Myometrial cell (primary cell): ENCODE results near the gene ENDOV. TPM values are rescaled to one million over a fixed set of nuclear protein-coding genes. Genes with fewer than 3 reads are reported as not detected.

Source experiments
- total RNA-seq: library from RNA; depleted of rRNA; stranded (reverse); fragments of >200 nt; gene quantifications from 2 replicates; pipeline ENCODE4 v1.2.3, GENCODE V29; 2015

Gene ENDOV
- 14.7 and 24.8 TPM in 2 replicates for total RNA-seq

DNA sequence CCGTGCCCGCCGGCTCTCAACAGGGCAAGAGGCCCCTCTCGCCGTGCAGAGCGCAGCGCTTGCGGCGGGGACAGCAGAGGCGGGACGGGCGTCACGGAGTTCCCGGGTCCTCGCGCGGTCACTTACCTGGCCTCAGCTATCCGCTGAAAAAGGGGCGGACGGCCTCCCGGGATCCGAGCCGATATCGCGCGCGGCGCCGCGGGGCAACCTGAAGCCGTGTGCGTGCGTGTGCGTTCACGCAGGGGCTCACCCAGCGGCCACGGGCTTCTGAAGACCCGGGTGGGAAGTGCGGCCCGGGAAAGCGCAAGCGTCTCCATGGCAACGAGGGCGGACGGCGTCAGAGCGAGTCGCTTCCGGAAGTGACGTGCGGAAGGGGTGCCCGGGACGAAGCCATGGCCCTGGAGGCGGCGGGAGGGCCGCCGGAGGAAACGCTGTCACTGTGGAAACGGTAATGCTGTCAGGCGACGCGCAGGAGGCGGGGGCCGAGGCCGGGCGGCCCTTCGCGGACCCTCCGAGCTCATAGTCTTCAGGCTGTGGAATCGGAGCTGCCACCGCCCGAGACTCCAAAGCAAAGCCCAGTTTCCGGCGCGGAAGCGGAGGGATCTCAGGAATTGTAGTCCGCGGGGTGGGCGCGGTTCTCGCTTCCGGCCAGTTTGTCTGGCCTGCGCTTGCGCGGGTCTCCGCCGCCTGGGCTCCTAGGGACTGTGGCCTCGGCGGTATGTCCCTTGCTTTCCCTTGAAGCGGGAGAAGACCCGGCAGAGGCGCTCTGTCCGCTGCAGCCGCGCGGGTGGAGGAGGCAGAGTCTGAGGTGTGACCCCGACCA lies at the start of gene ENDOV:
Gene ENDOV (plus strand): TSS at position 365 of the 823 bp plus-strand sequence. CDS start 28 bp downstream, at position 393.

DNA sequence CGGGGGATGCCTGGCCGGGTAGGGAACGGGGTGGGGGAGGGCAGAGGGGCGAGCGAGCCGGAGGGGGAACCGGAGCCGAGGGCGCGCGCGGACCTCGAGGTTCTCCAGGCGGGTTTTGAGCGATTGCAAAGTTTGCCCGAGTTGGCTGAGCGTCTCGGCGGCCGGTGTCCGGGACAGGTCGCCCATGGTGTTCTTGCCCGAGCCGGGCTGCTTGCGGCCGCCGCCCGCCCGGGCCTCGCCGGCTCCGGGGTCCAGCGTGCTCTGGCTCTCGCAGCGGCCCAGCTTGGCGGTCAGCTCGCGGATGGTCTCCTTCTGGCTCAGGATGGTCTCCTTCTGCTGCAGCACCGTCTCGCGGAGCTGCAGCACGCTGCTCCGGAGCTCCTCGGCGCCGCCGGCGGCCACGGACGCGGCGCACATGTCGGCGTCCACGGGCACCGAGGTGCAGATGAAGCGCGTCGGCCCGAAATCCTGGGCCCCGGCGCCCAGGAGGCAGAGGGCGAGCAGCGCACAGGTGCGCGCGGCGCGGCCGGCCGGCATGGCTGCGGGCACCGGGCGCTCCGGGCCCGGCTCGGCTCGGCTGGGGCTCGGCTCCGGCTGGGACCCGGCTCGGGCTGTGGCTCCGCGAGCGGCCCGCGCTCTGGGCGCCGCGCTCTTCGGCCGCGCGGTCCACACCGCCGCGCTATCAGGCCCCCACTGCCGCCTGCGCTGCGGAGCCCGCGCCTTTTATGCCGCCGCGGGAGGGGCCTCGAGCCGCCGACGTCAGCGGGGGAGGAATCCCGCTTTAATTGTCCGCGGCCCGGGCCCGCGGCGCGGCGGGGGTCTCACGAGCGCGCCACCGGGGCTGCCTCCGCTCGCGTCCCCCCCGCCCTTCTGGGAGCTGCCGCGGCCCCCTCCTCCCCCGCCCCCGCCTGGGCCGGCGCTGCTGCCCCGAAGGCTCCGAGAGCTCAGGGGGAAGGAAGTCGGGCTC lies 61.2 kb downstream of the ENDOV start, which contains the start of gene NPTX1:
Gene NPTX1 (minus strand): TSS at position 698 of the 967 bp plus-strand sequence. CDS start 161 bp downstream, at position 537.

Other genes with a start within 250 kb of the ENDOV start
- gene CARD14, start 245.1 kb upstream of the ENDOV start, total RNA-seq: not detected in 2 replicates
- 12.4 and 17.0 TPM in 2 replicates for gene SGSH, start 194.8 kb upstream of the ENDOV start, total RNA-seq
- 6.6 and 8.1 TPM in 2 replicates for gene SLC26A11, start 194.7 kb upstream of the ENDOV start, total RNA-seq
- 36.9 and 42.2 TPM in 2 replicates for gene RNF213, start 154.3 kb upstream of the ENDOV start, total RNA-seq
- under 0.01 and 0.35 TPM in 2 replicates for gene NPTX1, start 61.4 kb downstream of the ENDOV start, total RNA-seq
- gene RPTOR, start 129.7 kb downstream of the ENDOV start, total RNA-seq: 19.6 and 23.7 TPM in 2 replicates